Stimulated activated naive B cell treated with anti-CD40 and anti-IgM and Interleukin-4, amounts not matched to agents 10 μg/mL and 1 μg/mL and 100 μg/mL, for 72 hours (primary cell): ENCODE results near the gene POLDIP2.

Source experiments
- ATAC-seq, 2 donors: fragments of 150-1000 bp; cut with Tn5 transposase; replicated peaks; 2 replicates each; pipeline ENCODE4 v1.10.0; 2021; ENCODE audit warnings: moderate library complexity in 1 of 2
- DNase-seq: peaks from one replicate; pipeline ENCODE4 v3.0.0; 2021
- H3K27ac Mint-ChIP-seq: one replicate; pipeline ENCODE4 v1.8.0; 2022; ENCODE audit warnings: mild to moderate bottlenecking, mixed read lengths
- H3K27me3 Mint-ChIP-seq, 2 donors: one replicate each; pipeline ENCODE4 v1.8.0; 2022; ENCODE audit warnings: mixed read lengths in 2 of 2
- H3K36me3 Mint-ChIP-seq, 2 donors: one replicate each; pipeline ENCODE4 v1.8.0; 2022; ENCODE audit warnings: mixed read lengths in 2 of 2, mild to moderate bottlenecking in 1 of 2
- H3K4me1 Mint-ChIP-seq, 2 donors: one replicate each; pipeline ENCODE4 v1.8.0; 2022; ENCODE audit warnings: mixed read lengths in 2 of 2, mild to moderate bottlenecking in 1 of 2
- H3K4me3 Mint-ChIP-seq, 2 donors: one replicate each; pipeline ENCODE4 v1.8.0; 2022; ENCODE audit warnings: mild to moderate bottlenecking in 2 of 2, mixed read lengths in 2 of 2, moderate library complexity in 1 of 2
- H3K9me3 Mint-ChIP-seq, 2 donors: one replicate each; pipeline ENCODE4 v1.8.0; 2022; ENCODE audit warnings: mixed read lengths in 2 of 2, mild to moderate bottlenecking in 1 of 2

The POLDIP2 gene, protein sequence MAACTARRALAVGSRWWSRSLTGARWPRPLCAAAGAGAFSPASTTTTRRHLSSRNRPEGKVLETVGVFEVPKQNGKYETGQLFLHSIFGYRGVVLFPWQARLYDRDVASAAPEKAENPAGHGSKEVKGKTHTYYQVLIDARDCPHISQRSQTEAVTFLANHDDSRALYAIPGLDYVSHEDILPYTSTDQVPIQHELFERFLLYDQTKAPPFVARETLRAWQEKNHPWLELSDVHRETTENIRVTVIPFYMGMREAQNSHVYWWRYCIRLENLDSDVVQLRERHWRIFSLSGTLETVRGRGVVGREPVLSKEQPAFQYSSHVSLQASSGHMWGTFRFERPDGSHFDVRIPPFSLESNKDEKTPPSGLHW

DNA sequence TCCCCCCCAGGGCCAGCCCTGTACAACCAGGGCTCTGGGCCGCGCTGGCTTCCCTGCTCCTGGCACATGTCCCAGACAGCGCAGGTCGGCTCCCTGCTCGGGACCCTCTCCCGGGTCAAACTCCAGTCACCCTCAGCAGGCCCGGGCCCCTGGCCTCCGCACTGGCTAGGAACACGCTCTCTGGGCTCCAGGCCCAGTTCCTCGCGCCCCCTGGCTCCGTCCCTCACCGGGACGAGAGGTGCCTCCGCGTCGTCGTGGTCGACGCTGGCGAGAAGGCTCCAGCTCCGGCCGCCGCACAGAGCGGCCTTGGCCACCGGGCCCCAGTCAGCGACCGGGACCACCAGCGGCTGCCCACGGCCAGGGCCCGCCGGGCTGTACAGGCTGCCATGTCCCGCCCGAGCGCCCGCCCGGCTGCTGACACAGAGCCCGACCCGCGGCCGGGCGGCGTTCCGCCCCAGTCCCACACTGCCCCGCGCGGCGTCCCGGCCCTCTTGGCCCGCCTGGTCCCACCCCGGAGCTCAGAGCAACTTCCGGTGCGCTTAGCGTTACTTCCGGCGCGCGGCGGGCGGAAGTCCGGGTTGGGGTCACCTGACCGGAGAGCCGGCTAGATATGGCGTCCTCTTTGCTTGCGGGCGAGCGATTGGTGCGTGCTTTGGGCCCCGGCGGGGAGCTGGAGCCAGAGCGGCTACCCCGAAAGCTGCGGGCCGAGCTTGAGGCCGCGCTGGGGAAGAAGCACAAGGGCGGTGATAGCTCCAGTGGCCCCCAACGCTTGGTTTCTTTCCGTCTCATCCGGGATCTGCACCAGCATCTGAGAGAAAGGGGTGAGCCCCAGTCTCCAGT is at the start of gene POLDIP2:
TSS of gene POLDIP2 (minus strand) at position 467 of the 840 bp plus-strand sequence. CDS start at position 388, 79 bp downstream.
- ATAC-seq (peak; percentile 99), DNase-seq (peak; percentile 95)
- Mint-ChIP-seq H3K36me3 (peaks cover 32 to 39% of the 10 kb centered on the region in 2 donors), H3K27me3 (no peaks in the 10 kb centered on the region), H3K27ac (peak within 1 kb of the TSS; percentile 95), H3K4me1 (peaks cover 16 to 25% of the 10 kb centered on the region in 2 donors), H3K4me3 (peak within 1 kb of the TSS; percentile 92 to 93), H3K9me3 (no peaks in the 10 kb centered on the region)

DNA sequence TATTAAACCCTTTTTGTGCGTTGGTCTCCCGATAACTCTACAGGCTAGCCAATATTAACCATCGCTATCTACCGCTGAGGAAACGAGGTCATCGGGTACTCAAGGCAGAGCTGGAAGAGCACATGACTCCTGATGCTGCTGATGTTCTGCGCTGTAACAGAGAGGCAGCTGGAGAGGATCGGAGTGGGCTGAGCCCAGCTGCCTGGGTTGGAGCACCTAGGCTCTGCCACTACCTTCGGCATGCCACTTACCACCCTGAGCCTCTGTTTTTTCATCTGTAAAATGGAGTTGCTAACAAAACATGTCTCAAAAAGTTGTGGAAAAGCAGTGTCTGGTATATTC is 49.1 kb upstream of the POLDIP2 start:
- peaks cover 15 to 17% of the 10 kb centered on the region in 2 donors for H3K4me1 Mint-ChIP-seq
- peak; percentile 26 to 31 for ATAC-seq
- no peaks in the 10 kb centered on the region for H3K36me3 Mint-ChIP-seq
- H3K4me3 Mint-ChIP-seq: peak overlapping the region; percentile 81 to 88
- no peak overlapping the region for H3K27ac Mint-ChIP-seq
- peaks cover 10 to 14% of the 10 kb centered on the region in 2 donors for H3K27me3 Mint-ChIP-seq
- H3K9me3 Mint-ChIP-seq: no peaks in the 10 kb centered on the region
- no peak for DNase-seq

DNA sequence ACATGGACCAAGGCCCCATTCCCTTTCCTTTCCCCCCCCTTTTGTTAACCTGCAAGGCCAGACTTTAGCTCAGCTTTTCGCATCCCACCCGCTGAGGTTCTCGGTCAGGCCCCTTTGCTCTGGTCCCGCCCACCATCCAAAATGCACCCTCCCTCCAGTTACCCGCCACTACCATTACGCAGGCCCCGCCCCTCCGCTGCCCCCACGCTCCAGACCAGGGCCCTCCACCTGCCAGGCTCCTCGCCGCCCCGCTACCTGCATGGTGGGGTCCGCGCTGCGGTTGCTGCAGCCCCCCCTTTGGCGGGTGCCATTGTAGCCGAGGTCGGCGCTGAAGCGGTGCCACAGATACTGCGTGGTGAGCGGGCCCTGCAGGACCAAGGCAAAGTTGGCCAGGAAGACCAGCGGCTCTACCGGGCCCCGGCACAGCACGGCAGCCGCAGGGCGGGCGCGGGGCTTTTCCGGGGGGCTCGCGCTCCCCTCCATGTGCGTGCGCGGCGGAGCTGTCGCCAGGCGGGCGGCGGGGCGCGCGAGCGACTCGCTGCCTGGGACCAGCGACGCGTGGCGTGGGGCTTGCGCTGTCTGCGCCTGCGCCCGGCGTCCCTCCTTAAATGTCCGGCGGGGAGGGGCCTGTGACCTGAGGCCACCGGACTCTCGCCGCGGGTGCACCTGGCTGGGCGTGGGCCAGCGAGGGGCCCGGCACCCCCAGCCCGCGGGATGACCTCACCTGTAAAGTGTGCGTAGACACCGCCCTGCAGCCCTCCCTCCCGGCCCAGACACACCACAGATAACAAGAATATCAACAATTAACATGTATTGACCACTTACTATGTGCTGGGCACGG is 48.5 kb upstream of the POLDIP2 start, which contains the start of gene SLC46A1:
TSS of gene SLC46A1 (minus strand) at position 581 of the 841 bp plus-strand sequence. CDS start at position 483, 98 bp downstream.
- DNase-seq (peak; percentile 29), ATAC-seq (peak; percentile 86 to 87)
- H3K9me3 Mint-ChIP-seq: no peaks in the 10 kb centered on the region
- H3K4me1 Mint-ChIP-seq: peaks cover 15 to 17% of the 10 kb centered on the region in 2 donors
- H3K27me3 Mint-ChIP-seq: peaks cover 10 to 14% of the 10 kb centered on the region in 2 donors
- peak within 1 kb of the TSS; percentile 59 for H3K27ac Mint-ChIP-seq
- H3K4me3 Mint-ChIP-seq: peak within 1 kb of the TSS; percentile 81 to 88
- H3K36me3 Mint-ChIP-seq: no peaks in the 10 kb centered on the region

DNA sequence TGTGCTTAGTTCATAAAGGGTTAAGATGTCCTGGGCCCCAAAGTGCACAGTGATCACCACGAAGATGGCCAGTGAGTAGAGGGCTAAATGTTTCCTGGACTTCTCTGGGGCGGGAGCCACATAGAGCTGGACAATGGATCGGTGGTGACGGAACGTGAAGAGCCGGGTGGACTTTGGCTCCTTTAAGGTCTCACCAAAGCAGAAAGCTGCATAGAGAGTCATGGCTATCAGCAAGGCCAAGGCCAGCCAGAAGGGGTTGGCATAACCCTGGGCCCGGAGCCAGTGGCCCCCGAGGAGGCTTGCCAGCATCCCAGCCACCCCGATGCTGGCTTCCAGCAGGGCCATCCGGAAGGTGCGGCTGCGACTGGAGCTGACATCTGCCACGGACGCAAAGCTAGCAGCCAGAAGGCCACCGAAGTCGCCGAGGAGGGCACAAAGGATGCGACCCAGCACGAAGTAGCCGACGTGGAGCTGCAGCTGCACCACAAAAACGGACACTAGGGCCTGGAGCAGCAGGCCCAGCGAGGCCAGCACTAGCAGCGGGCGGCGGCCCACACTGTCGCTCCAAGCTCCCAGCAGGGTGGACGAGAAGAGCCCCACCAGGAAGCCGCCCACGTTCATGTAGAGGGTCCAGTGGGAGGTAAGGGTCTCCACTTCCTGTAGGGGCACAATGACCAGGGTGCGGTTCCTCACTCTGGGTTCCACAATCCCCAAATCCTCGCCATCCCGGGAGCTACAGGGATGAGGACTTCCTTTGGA is 47.7 kb upstream of the POLDIP2 start:
- H3K27ac Mint-ChIP-seq: no peak overlapping the region
- no peak for ATAC-seq

DNA sequence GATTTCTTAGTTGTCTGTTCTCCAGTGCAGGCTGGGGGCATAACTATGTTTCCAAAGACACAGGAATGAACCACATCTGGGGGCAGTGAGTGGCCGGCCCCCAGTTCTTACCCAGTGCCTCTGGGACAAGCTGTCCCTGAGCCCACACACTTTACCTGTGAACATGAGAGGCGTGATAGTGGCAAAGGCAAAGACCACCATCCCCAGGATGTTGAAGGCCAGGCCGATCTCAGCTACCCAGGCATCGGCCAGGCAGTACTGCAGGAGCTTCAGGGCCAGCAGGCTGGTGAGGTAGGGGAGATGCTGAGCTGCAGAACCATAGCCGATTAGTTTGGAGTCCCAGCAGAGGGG is 47.1 kb upstream of the POLDIP2 start:
- no peak overlapping the region for H3K27ac Mint-ChIP-seq
- H3K4me3 Mint-ChIP-seq: peak overlapping the region in 1 of 2 donors; percentile 5
- peaks cover 0 to 2% of the 10 kb centered on the region in 2 donors for H3K36me3 Mint-ChIP-seq
- peaks cover 15 to 17% of the 10 kb centered on the region in 2 donors for H3K4me1 Mint-ChIP-seq
- no peak for DNase-seq
- no peaks in the 10 kb centered on the region for H3K9me3 Mint-ChIP-seq
- no peak for ATAC-seq
- peaks cover 10 to 14% of the 10 kb centered on the region in 2 donors for H3K27me3 Mint-ChIP-seq

More for the DNA sequence above, 47.7 kb upstream of the POLDIP2 start:
- H3K27me3 Mint-ChIP-seq: peaks cover 10 to 14% of the 10 kb centered on the region in 2 donors
- no peaks in the 10 kb centered on the region for H3K9me3 Mint-ChIP-seq
- H3K36me3 Mint-ChIP-seq: no peaks in the 10 kb centered on the region
- no peak for DNase-seq
- peaks cover 15 to 17% of the 10 kb centered on the region in 2 donors for H3K4me1 Mint-ChIP-seq
- H3K4me3 Mint-ChIP-seq: peak overlapping the region; percentile 81 to 88

DNA sequence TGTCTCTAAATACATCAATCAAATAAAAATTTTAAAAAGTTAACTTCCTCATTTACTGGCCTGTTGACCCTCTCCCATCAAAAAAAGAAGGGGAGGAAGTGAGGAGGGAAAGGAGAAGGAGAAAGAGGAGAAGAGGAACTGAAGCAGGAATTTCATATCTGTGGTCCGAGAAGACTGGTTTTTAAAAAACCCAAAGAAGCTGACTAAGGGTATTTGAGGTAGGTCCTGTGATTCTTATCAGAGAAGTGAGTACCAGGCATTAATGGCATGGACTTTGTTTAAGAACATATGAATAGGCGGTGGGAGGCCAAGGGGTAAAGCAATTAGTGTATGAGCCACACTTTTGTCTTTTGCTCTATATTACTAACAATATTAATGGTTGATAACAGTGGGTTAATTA is 46.7 kb upstream of the POLDIP2 start:
- Mint-ChIP-seq H3K27me3 (peaks cover 10 to 14% of the 10 kb centered on the region in 2 donors), H3K9me3 (no peaks in the 10 kb centered on the region), H3K27ac (no peak overlapping the region), H3K4me1 (peaks cover 15 to 17% of the 10 kb centered on the region in 2 donors), H3K36me3 (peaks cover 0 to 2% of the 10 kb centered on the region in 2 donors), H3K4me3 (no peak overlapping the region)
- ATAC-seq: no peak
- no peak for DNase-seq

DNA sequence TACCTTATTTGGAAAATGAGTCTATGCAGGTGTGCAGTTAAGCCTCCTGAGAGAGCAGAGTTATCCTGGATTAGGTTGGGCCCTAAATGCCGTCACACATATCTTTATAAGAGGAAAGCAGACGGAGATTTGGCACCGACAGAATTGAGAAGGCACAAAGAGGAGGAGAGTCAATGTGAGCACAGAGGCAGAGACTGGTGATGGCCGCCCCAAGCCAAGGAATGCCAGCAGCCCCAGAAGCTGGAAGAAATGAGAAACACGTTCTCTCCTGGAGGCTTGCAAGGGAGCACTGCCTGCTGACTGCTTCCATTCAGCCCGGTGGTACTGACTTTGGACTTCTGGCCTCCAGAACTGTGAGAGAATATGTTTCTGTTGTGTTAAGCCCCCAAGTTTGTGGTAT is 45.5 kb upstream of the POLDIP2 start:
- no peaks in the 10 kb centered on the region for H3K9me3 Mint-ChIP-seq
- DNase-seq (no peak), ATAC-seq (no peak)
- peaks cover 3 to 7% of the 10 kb centered on the region in 2 donors for H3K27me3 Mint-ChIP-seq
- H3K4me3 Mint-ChIP-seq: no peak overlapping the region
- H3K4me1 Mint-ChIP-seq: peaks cover 23 to 27% of the 10 kb centered on the region in 2 donors
- no peak overlapping the region for H3K27ac Mint-ChIP-seq
- H3K36me3 Mint-ChIP-seq: peaks cover 5 to 7% of the 10 kb centered on the region in 2 donors

DNA sequence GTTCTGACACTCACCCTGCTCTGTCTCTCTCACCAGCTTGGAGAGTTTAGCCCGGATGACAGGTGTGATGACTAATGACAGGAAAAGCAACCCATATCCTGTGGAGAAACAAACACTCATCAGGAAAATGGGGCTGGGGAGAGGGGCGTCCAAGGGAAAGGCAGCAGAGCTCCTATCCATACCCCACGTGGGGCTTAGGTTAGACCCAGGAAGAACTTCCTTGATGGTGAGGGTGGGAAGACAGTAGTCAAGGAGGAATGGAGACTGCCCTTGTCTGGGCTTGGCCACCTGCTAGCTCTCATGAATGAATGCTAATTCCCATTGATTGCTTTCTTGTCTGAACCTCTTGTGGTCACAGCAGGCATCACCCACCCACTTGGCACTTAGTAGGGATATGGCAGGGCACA is 44.9 kb upstream of the POLDIP2 start:
- Mint-ChIP-seq H3K9me3 (no peaks in the 10 kb centered on the region), H3K4me1 (peaks cover 24 to 29% of the 10 kb centered on the region in 2 donors), H3K4me3 (no peak overlapping the region), H3K27me3 (peaks cover under 1 to 2% of the 10 kb centered on the region in 2 donors), H3K27ac (peak overlapping the region; percentile 28), H3K36me3 (peaks cover 12 to 13% of the 10 kb centered on the region in 2 donors)
- ATAC-seq (no peak), DNase-seq (no peak)

DNA sequence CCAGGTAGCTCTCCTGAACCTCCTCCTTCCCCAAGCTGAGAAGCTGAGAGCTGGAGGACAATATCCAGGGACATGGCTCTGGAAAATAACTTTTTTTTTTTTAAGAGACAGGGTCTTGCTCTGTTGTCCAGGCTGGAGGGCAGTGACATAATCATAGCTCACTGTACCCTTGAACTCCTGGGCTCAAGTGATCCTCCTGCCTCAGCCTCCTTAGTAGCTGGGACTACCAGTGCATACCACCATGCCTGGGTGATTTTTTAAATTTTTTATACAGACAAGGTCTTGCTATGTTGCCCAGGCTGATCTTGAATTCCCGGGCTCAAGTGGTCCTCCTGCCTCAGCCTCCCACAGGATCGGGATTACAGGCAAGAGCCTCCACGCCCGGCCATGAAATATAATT is 42.5 kb upstream of the POLDIP2 start:
- H3K4me3 Mint-ChIP-seq: no peak overlapping the region
- no peaks in the 10 kb centered on the region for H3K9me3 Mint-ChIP-seq
- no peaks in the 10 kb centered on the region for H3K27me3 Mint-ChIP-seq
- peaks cover 17 to 20% of the 10 kb centered on the region in 2 donors for H3K36me3 Mint-ChIP-seq
- DNase-seq (no peak), ATAC-seq (no peak)
- peaks cover 17 to 21% of the 10 kb centered on the region in 2 donors for H3K4me1 Mint-ChIP-seq
- no peak overlapping the region for H3K27ac Mint-ChIP-seq

DNA sequence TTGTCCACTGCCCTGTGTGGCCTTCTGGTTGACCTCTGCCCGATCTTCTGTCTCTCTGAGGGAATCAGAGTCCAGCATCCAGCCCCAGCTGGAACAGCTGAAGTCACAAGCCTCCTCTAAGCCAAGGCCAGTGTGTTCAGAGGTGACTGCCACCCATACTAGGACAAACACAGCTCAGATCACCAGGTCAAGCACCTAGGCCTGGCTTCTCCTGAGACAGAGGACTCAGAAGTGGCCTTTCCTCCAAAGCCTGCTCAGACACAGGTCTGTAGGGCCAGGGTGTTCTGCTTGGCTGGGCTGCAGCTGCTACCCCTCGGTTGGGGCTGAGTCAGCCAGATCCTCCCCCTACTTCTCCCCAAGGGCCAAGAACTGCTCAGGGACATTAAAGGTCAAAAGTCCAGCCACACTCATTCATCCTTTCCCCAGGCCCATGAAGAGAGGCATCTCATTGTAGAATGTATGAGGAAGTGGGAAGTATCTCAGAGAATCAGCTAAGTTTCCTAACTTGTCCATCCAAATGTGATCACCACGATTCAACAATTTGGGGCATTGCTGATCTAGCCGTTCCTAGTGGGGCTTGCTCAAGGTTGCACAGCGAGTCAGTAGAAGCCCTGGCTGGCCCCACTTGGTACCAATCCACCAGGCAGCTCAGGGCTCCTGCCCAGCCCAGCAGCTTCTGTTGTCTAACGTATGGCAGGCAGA is 41.1 kb upstream of the POLDIP2 start:
- DNase-seq (no peak), ATAC-seq (peak; percentile 70 to 82)
- Mint-ChIP-seq H3K4me3 (peak overlapping the region in 1 of 2 donors; percentile 0), H3K27ac (peak overlapping the region; percentile 72), H3K9me3 (no peaks in the 10 kb centered on the region), H3K36me3 (peaks cover 23 to 25% of the 10 kb centered on the region in 2 donors), H3K27me3 (no peaks in the 10 kb centered on the region), H3K4me1 (peaks cover 9 to 12% of the 10 kb centered on the region in 2 donors)

DNA sequence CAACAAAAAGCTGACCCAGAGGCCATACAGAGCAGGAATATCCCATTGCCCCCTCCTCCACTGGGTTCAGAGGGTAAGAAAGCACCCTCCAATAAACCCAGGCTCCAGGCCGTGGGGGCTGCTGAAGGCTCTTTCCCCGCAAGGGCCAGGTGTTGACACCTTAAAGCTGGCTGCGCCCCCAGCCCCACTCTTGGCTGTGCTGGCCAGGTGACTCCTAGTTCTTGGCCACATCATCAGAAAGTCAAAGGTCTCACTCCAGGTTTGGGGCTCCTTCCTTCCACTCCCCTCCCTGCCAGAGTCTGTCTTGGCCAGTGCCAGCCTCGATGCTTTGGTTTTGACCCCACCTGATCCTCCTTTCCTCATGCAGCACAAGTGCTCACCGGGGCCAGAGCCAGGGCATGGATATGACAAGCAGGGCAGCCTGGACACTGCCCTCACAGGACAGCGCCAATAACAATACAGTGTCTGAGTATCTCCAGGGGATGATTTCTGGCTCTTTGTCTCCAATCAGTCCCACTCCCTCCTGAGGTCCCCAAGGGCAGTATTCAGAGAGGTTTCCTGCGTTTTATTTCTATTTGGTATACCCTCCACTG is 40.5 kb upstream of the POLDIP2 start:
- Mint-ChIP-seq H3K9me3 (no peaks in the 10 kb centered on the region), H3K4me3 (no peak overlapping the region), H3K27ac (peak overlapping the region; percentile 72), H3K36me3 (peaks cover 23 to 25% of the 10 kb centered on the region in 2 donors), H3K4me1 (peaks cover 9 to 12% of the 10 kb centered on the region in 2 donors), H3K27me3 (no peaks in the 10 kb centered on the region)
- ATAC-seq (no peak), DNase-seq (no peak)

DNA sequence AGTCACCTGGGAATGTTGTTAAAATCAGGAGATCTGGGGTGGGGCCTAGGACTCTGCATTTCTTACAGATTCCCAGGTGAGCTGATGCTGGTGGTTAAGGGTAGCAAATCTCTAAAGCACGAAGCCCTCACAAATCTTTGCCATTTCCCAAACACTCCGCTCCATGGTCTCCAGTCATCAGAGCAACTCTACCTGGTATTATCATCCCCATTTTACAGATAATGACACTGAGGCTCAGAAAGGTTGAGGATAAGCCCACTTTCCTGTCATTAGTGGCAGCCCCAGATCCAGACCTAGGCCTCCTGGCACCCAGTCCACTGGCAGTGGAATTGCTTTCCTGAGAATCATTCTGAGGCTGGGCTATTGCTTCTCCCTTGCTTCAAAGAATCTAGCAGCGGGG is 39.9 kb upstream of the POLDIP2 start:
- Mint-ChIP-seq H3K4me3 (no peak overlapping the region), H3K36me3 (peaks cover 23 to 28% of the 10 kb centered on the region in 2 donors), H3K27ac (no peak overlapping the region), H3K27me3 (no peaks in the 10 kb centered on the region), H3K9me3 (no peaks in the 10 kb centered on the region), H3K4me1 (peaks cover 9 to 12% of the 10 kb centered on the region in 2 donors)
- DNase-seq (no peak), ATAC-seq (no peak)
